Measurements from ENCODE around the gene DCAF7. TPM values are rescaled to one million over a fixed set of nuclear protein-coding genes. Genes with fewer than 3 reads are reported as not detected.

Gene DCAF7
- total RNA-seq, 2 donors from 2014 or later, result 29.2 to 29.5 TPM

- Histone ChIP-seq H3K9me3 (no peaks in the 10 kb centered on the region), H3K36me3 (no peaks in the 10 kb centered on the region), H3K27ac (no peak overlapping the region), H3K4me1 (ENCODE audit: control insufficient read depth in 1 of 2, low read depth in 2 of 2) (no peaks in the 10 kb centered on the region), H3K27me3 (replicated peaks; ENCODE audit: insufficient read depth) (no peaks in the 10 kb centered on the region), H3K4me3 (no peak overlapping the region)
- DNase-seq (ENCODE audit: low spot score) (no peak), ATAC-seq (ENCODE audit: insufficient number of reproducible peaks, low FRiP score, low read depth) (no peak)
- TF ChIP-seq, protein P1, sequence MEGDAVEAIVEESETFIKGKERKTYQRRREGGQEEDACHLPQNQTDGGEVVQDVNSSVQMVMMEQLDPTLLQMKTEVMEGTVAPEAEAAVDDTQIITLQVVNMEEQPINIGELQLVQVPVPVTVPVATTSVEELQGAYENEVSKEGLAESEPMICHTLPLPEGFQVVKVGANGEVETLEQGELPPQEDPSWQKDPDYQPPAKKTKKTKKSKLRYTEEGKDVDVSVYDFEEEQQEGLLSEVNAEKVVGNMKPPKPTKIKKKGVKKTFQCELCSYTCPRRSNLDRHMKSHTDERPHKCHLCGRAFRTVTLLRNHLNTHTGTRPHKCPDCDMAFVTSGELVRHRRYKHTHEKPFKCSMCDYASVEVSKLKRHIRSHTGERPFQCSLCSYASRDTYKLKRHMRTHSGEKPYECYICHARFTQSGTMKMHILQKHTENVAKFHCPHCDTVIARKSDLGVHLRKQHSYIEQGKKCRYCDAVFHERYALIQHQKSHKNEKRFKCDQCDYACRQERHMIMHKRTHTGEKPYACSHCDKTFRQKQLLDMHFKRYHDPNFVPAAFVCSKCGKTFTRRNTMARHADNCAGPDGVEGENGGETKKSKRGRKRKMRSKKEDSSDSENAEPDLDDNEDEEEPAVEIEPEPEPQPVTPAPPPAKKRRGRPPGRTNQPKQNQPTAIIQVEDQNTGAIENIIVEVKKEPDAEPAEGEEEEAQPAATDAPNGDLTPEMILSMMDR (IDR thresholded peaks at IDR 0.05), result no peak
Measured at GRCh38 chr17:63567229-63567628, 17.0 kb downstream of the DCAF7 start.

DNA sequence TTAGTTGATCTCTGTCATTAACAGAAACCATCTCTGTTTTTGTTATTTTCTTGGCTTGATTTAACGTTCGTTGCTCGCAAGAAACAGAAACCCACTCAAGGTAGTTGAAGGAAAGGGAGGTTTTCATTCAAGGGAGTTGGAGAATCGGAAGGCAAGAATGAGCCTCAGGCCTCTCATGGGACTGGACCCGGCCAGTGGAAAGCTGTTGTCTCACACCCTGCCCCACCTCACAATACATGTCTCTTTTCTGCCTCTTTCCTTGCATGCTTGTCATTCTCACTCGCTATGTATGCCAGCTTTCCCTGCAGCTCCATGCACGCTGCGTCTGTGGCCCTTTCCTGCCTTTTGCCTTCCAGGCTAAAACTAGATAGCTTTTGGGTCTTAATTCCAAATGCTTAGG is 18.3 kb downstream of the DCAF7 start:
- TF ChIP-seq, protein P1 (IDR thresholded peaks at IDR 0.05), result no peak
- no peaks in the 10 kb centered on the region for H3K27me3 ChIP-seq (replicated peaks; ENCODE audit: insufficient read depth)
- H3K4me3 ChIP-seq, result no peak overlapping the region
- H3K27ac ChIP-seq, result no peak overlapping the region
- H3K4me1 ChIP-seq (ENCODE audit: control insufficient read depth in 1 of 2, low read depth in 2 of 2), result no peaks in the 10 kb centered on the region
- no peak for ATAC-seq (ENCODE audit: insufficient number of reproducible peaks, low FRiP score, low read depth)
- no peaks in the 10 kb centered on the region for H3K9me3 ChIP-seq
- DNase-seq (ENCODE audit: low spot score), result no peak
- no peaks in the 10 kb centered on the region for H3K36me3 ChIP-seq

GRCh38 chr17:63571632-63572310 is 21.5 kb downstream of the DCAF7 start:
- no peaks in the 10 kb centered on the region for H3K36me3 ChIP-seq
- no peaks in the 10 kb centered on the region for H3K9me3 ChIP-seq
- H3K4me1 ChIP-seq (ENCODE audit: control insufficient read depth in 1 of 2, low read depth in 2 of 2), result no peaks in the 10 kb centered on the region
- no peaks in the 10 kb centered on the region for H3K27me3 ChIP-seq (replicated peaks; ENCODE audit: insufficient read depth)
- TF ChIP-seq, protein P1 (IDR thresholded peaks at IDR 0.05), result no peak
- ATAC-seq (ENCODE audit: insufficient number of reproducible peaks, low FRiP score, low read depth), result no peak
- no peak overlapping the region for H3K27ac ChIP-seq
- no peak overlapping the region for H3K4me3 ChIP-seq
- DNase-seq (ENCODE audit: low spot score), result no peak

- TF ChIP-seq, protein P1 (IDR thresholded peaks at IDR 0.05), result no peak
- no peak for ATAC-seq (ENCODE audit: insufficient number of reproducible peaks, low FRiP score, low read depth)
- H3K27ac ChIP-seq, result no peak overlapping the region
Measured at GRCh38 chr17:63573634-63574033, 23.4 kb downstream of the DCAF7 start.

DNA sequence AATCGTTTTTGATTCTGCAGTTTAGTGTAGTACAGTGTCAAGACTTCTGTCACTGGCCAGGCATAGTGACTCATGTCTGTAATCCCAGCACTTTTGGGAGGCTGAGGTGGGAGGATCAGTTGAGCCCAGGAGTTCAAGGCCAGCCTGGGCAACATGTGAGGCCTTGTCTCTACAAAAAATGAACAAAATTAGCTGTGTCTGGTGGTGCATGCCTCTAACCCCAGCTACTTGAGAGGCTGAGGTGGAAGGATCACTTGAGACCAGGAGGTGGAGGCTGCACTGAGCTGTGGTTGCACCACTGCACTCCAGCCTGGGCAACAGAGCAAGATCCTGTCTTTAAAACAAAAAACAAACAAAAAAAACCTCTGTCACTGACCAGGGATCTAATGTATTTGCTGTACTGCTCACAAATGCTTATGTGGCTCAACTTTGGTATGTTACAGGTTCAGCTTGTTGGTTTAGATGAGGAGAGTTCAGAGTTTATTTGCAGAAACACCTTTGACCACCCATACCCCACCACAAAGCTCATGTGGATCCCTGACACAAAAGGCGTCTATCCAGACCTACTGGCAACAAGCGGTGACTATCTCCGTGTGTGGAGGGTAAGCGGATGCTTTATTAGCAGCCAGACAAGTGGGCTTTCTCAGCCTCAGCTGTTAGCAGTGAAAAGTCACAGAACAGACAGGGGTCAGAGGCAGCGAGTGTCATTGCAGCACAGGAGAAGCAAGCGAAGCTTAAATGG is 27.9 kb downstream of the DCAF7 start:
- H3K36me3 ChIP-seq, result peaks cover 26% of the 10 kb centered on the region
- H3K9me3 ChIP-seq, result no peaks in the 10 kb centered on the region
- H3K27me3 ChIP-seq (replicated peaks; ENCODE audit: insufficient read depth), result no peaks in the 10 kb centered on the region
- ATAC-seq (ENCODE audit: insufficient number of reproducible peaks, low FRiP score, low read depth) (no peak), DNase-seq (ENCODE audit: low spot score) (no peak)
- TF ChIP-seq, protein P1 (IDR thresholded peaks at IDR 0.05), result no peak
- H3K4me3 ChIP-seq, result no peak overlapping the region
- H3K4me1 ChIP-seq (ENCODE audit: control insufficient read depth in 1 of 2, low read depth in 2 of 2), result no peaks in the 10 kb centered on the region
- H3K27ac ChIP-seq, result no peak overlapping the region

More at GRCh38 chr17:63573634-63574033, 23.4 kb downstream of the DCAF7 start:
- H3K4me3 ChIP-seq, result no peak overlapping the region
- no peaks in the 10 kb centered on the region for H3K4me1 ChIP-seq (ENCODE audit: control insufficient read depth in 1 of 2, low read depth in 2 of 2)
- no peaks in the 10 kb centered on the region for H3K9me3 ChIP-seq
- DNase-seq (ENCODE audit: low spot score), result no peak
- H3K27me3 ChIP-seq (replicated peaks; ENCODE audit: insufficient read depth), result no peaks in the 10 kb centered on the region
- no peaks in the 10 kb centered on the region for H3K36me3 ChIP-seq
